Astrocyte (in vitro differentiated cells and primary cell): ENCODE results near the gene RAB14. TPM values are rescaled to one million over a fixed set of nuclear protein-coding genes. Genes with fewer than 3 reads are reported as not detected.

Source experiments
- DNase-seq: peaks from one replicate; pipeline ENCODE4 v3.0.0-alpha.2; 2010; ENCODE audit warnings: low read depth
- FAIRE-seq: peaks from 2 replicates; lab custom pipeline; 2011; peaks lifted over from hg19 to GRCh38; lab: Jason Lieb, UNC
- H2AFZ ChIP-seq: 2 replicates; pipeline ENCODE4 v1.6.0; 2012; ENCODE audit warnings: low read depth, low read length, inconsistent platforms
- H3K27ac ChIP-seq: 2 replicates; pipeline ENCODE4 v1.5.1; 2011; ENCODE audit warnings: low read depth, low read length, inconsistent platforms
- H3K27me3 ChIP-seq: 2 replicates; pipeline ENCODE4 v1.6.0; 2011; ENCODE audit warnings: low read length, inconsistent platforms; ENCODE audit not compliant: insufficient read depth
- H3K36me3 ChIP-seq: 2 replicates; pipeline ENCODE4 v1.5.1; 2011; ENCODE audit warnings: low read length, inconsistent platforms; ENCODE audit not compliant: insufficient read depth
- H3K4me1 ChIP-seq: 2 replicates; pipeline ENCODE4 v1.5.1; 2011; ENCODE audit warnings: low read length, inconsistent platforms; ENCODE audit not compliant: insufficient read depth
- H3K4me2 ChIP-seq: 2 replicates; pipeline ENCODE4 v1.6.0; 2012; ENCODE audit warnings: low read length, inconsistent platforms
- H3K4me3 ChIP-seq: 2 replicates; pipeline ENCODE4 v1.5.1; 2011; ENCODE audit warnings: low read depth, mild to moderate bottlenecking, low read length, inconsistent platforms; ENCODE audit not compliant: insufficient read depth
- H3K79me2 ChIP-seq: 2 replicates; pipeline ENCODE4 v1.6.0; 2012; ENCODE audit warnings: mild to moderate bottlenecking, low read length, inconsistent platforms; ENCODE audit not compliant: insufficient read depth
- H3K9ac ChIP-seq: 2 replicates; pipeline ENCODE4 v1.6.0; 2012; ENCODE audit warnings: mild to moderate bottlenecking, low read length, inconsistent platforms
- H3K9me3 ChIP-seq: 2 replicates; pipeline ENCODE4 v1.5.1; 2012; ENCODE audit warnings: low read depth, mild to moderate bottlenecking, low read length, inconsistent platforms; ENCODE audit not compliant: insufficient read depth
- H4K20me1 ChIP-seq: 2 replicates; pipeline ENCODE4 v1.6.0; 2012; ENCODE audit warnings: low read length, inconsistent platforms; ENCODE audit not compliant: insufficient read depth
- H3K27ac Mint-ChIP-seq: one replicate; pipeline ENCODE4 v1.8.0; 2021; ENCODE audit warnings: mild to moderate bottlenecking, mixed read lengths; ENCODE audit not compliant: unreplicated experiment
- H3K27me3 Mint-ChIP-seq: one replicate; pipeline ENCODE4 v1.8.0; 2021; ENCODE audit warnings: low read depth, mixed read lengths; ENCODE audit not compliant: unreplicated experiment
- H3K36me3 Mint-ChIP-seq: one replicate; pipeline ENCODE4 v1.8.0; 2021; ENCODE audit warnings: low read depth, mixed read lengths; ENCODE audit not compliant: unreplicated experiment
- H3K4me1 Mint-ChIP-seq: one replicate; pipeline ENCODE4 v1.8.0; 2021; ENCODE audit warnings: low read depth, mixed read lengths; ENCODE audit not compliant: unreplicated experiment
- H3K4me3 Mint-ChIP-seq: one replicate; pipeline ENCODE4 v1.8.0; 2021; ENCODE audit warnings: mild to moderate bottlenecking, moderate library complexity, mixed read lengths; ENCODE audit not compliant: unreplicated experiment
- H3K9me3 Mint-ChIP-seq: one replicate; pipeline ENCODE4 v1.8.0; 2021; ENCODE audit warnings: mild to moderate bottlenecking, mixed read lengths; ENCODE audit not compliant: unreplicated experiment
- CTCF ChIP-seq: IDR thresholded peaks from 2 replicates; pipeline ENCODE4 v1.5.1; 2011; ENCODE audit warnings: low read depth, mild to moderate bottlenecking, inconsistent platforms, low read length, moderate library complexity; ENCODE audit not compliant: insufficient read depth
- EZH2 ChIP-seq: IDR thresholded peaks from 2 replicates; pipeline ENCODE4 v1.6.1; 2012; ENCODE audit warnings: mild to moderate bottlenecking, low read length, inconsistent platforms; ENCODE audit not compliant: insufficient read depth
- total RNA-seq: library from RNA; stranded (reverse); gene quantifications from 2 replicates; pipeline ENCODE4 v1.2.1, GENCODE V29; 2021

The RAB14 gene
- total RNA-seq, 1 donor from 2014 or later = 72.1 TPM

GRCh38 chr9:121172726-121173487 lies 28.8 kb downstream of the RAB14 start:
- Mint-ChIP-seq H3K4me3 (no peak overlapping the region), H3K27me3 (no peaks in the 10 kb centered on the region), H3K4me1 (peaks cover 8% of the 10 kb centered on the region), H3K36me3 (peaks cover 17% of the 10 kb centered on the region), H3K9me3 (no peaks in the 10 kb centered on the region), H3K27ac (no peak overlapping the region)
- no peak for FAIRE-seq
- Histone ChIP-seq H3K27ac (no peak overlapping the region), H2AFZ (no peak overlapping the region), H3K4me2 (no peak overlapping the region), H3K4me3 (no peak overlapping the region), H4K20me1 (peaks cover 4% of the 10 kb centered on the region), H3K36me3 (peaks cover 30% of the 10 kb centered on the region), H3K27me3 (no peaks in the 10 kb centered on the region), H3K9ac (no peak overlapping the region), H3K4me1 (peaks cover 4% of the 10 kb centered on the region), H3K9me3 (no peaks in the 10 kb centered on the region), H3K79me2 (no peaks in the 10 kb centered on the region)
- TF ChIP-seq EZH2 (no peak), CTCF (no peak)
- no peak for DNase-seq

- Histone ChIP-seq H2AFZ (no peak overlapping the region), H4K20me1 (peaks cover under 1% of the 10 kb centered on the region), H3K4me2 (no peak overlapping the region), H3K79me2 (no peaks in the 10 kb centered on the region), H3K4me3 (no peak overlapping the region), H3K4me1 (peaks cover 4% of the 10 kb centered on the region), H3K9me3 (no peaks in the 10 kb centered on the region), H3K9ac (no peak overlapping the region), H3K36me3 (peaks cover 31% of the 10 kb centered on the region), H3K27me3 (no peaks in the 10 kb centered on the region), H3K27ac (no peak overlapping the region)
- Mint-ChIP-seq H3K9me3 (no peaks in the 10 kb centered on the region), H3K36me3 (peaks cover 19% of the 10 kb centered on the region), H3K27ac (no peak overlapping the region), H3K27me3 (no peaks in the 10 kb centered on the region), H3K4me3 (no peak overlapping the region), H3K4me1 (peaks cover 8% of the 10 kb centered on the region)
- DNase-seq (no peak), FAIRE-seq (no peak)
- TF ChIP-seq CTCF = no peak
- no peak for TF ChIP-seq EZH2
These were observed 30.4 kb downstream of the RAB14 start for GRCh38 chr9:121171236-121171635.

- Mint-ChIP-seq H3K4me3 (no peak overlapping the region), H3K36me3 (peaks cover 19% of the 10 kb centered on the region), H3K4me1 (peaks cover 8% of the 10 kb centered on the region), H3K9me3 (no peaks in the 10 kb centered on the region), H3K27me3 (no peaks in the 10 kb centered on the region), H3K27ac (no peak overlapping the region)
- FAIRE-seq = no peak
- Histone ChIP-seq H3K9me3 (no peaks in the 10 kb centered on the region), H3K27ac (no peak overlapping the region), H3K4me2 (no peak overlapping the region), H3K4me3 (no peak overlapping the region), H2AFZ (no peak overlapping the region), H3K9ac (no peak overlapping the region), H3K79me2 (no peaks in the 10 kb centered on the region), H4K20me1 (no peaks in the 10 kb centered on the region), H3K27me3 (no peaks in the 10 kb centered on the region), H3K4me1 (peaks cover 4% of the 10 kb centered on the region), H3K36me3 (peaks cover 31% of the 10 kb centered on the region)
- TF ChIP-seq EZH2 = no peak
- peak; percentile 47 for TF ChIP-seq CTCF
- no peak for DNase-seq
These were observed 32.5 kb downstream of the RAB14 start for GRCh38 chr9:121169094-121169601.
